Gastroesophageal sphincter (tissue), 3 donors: ENCODE results near the gene AQP4.

ENCODE experiments used
- CTCF ChIP-seq, 4 experiments: fragments of 200-600 bp in 2 of 4; fragments of 450-650 bp in 2 of 4; sonication (generic) in 1 of 4; IDR thresholded peaks; one replicate each; pipeline ENCODE4 v1.5.1; 2017 to 2019; ENCODE audit warnings: antibody characterized with exemption in 4 of 4, mild to moderate bottlenecking in 2 of 4, moderate library complexity in 2 of 4
- EP300 ChIP-seq: sonication (generic); formaldehyde crosslinking; IDR thresholded peaks from one replicate; pipeline ENCODE4 v1.6.1; 2017; ENCODE audit warnings: antibody characterized with exemption, mild to moderate bottlenecking

GRCh38 chr18:26865557-26865956 is at the start of gene AQP4:
- TF ChIP-seq EP300 (no peak), CTCF (IDR thresholded peaks at IDR 0.05) (no peak)
